Activated CD4-positive, alpha-beta T cell treated with anti-CD3 and anti-CD28 coated beads for 24 hours (primary cell): ENCODE results near the gene KIRREL3.

Experiments used
- DNase-seq, 2 donors: peaks; one replicate each; pipeline ENCODE4 v3.0.0-alpha.2; 2020; ENCODE audit warnings: low read depth in 2 of 2

Gene KIRREL3

GRCh38 chr11:126997196-126997595 lies 3.4 kb downstream of the KIRREL3 start:
- DNase-seq = no peak

DNA sequence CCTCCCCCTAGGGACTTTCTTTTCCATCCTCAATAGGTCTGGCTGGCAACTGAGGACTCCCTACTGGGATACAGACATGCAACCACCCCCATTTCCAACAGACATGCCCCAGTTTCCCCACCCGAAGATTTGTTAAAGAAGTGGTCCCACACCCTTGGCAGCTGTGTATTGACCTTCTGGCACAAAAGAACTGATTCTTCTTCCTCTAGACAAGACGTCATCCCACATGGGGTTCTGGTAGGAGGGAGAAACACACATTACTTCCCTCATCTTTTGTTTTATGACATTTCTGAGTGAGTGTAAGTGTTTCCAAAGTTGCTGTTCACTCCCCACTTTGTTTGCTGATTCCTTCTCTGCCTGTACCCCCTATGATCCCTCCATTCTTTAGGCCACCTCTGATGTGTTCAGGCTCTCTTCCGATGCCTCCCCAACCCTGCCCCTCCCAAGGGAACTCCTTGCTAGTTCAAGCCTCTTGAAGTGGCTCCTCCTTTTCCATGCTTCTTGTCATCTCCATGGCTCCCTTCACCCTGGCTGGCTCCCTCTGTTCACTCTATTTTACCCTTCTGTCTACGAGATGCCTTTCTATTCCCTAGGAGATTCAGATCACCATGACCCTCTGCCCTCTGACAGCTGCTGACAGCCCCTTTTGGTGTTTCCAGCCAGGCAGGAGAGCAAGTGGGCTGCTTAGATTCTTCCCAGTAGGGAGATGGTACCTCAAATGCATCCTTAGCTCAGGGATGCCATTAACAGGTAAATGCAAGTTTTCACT lies 4.3 kb downstream of the KIRREL3 start:
- no peak for DNase-seq

DNA sequence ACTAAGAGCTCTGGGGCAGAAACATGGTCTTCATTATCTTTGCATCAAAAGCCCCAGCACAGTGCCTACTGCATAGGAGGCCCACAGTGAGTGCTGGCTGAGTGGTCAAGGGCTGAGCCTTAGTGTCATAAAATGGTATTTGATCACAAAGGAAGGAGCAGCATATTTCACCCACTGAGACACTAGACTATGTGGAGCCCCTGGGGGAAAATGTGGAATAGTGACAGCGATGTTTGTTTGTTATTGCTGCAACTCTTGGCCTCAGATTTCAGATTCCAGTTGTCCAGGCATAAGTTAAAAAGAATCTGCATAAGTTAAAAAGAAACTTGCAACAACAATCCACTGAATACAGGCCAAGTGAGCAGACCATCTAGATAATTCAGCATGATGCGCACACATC lies 7.0 kb downstream of the KIRREL3 start:
- DNase-seq = no peak

DNA sequence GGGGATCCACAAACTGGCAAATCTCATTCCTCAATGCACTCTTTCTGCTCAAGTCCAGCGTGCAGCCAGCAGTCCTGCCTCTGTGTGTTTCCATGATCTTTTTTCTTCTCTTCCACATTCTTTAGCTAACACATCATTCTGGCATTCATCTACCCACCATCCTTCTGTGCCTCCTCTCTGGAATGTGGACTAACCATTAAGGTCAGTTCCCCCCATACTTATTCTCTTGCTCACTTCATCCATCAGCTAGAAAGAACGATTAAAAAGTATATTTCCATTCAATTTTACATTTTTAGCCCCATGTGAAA lies 7.8 kb downstream of the KIRREL3 start:
- no peak for DNase-seq

- DNase-seq = no peak
Measured at GRCh38 chr11:126992065-126992803, 8.3 kb downstream of the KIRREL3 start.

- DNase-seq = no peak
Measured at GRCh38 chr11:126991596-126991995, 9.0 kb downstream of the KIRREL3 start.

GRCh38 chr11:126990716-126991480 lies 9.7 kb downstream of the KIRREL3 start:
- no peak for DNase-seq

DNA sequence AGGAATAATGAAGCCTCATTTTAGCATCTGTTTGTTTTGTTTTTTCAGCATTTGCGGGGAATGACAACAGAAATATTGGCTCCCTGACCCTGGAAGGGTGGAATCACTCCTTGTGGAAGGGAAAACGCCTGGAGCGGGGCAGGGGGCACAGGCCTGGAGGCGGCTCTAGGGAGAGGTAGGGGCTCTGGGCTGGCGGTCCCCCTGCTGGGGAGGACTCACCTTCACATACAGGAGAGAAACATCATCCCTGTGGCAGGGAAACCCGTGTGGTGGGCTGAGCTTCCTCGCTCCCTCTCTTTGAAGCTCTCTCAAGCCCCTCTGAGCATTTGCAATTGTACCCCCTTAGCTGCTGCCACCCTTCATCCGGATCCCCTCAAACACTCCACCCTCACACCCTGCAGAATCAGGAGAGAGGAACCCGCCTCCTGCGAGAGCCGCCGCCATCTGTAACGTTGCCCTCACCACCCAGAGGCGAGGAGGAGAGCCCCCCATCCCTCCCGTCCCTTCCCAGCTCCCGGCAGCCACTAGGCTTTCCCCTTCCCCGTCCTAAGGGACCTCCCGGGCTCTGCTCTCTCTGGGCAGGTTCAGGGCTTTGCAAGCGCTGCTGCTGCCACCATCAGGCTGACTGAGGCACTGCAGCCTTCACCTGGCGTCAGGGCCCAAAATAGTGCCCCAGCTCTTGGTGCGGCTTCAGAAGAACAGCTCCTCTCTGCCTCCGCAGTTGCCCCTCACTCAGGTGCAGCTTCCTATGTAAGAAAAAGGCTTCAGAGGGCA lies 10.4 kb downstream of the KIRREL3 start:
- DNase-seq = peak; percentile 9 to 39

- DNase-seq = no peak
Measured at GRCh38 chr11:126988655-126989054, 11.9 kb downstream of the KIRREL3 start.

GRCh38 chr11:126981635-126982034 lies 18.9 kb downstream of the KIRREL3 start:
- DNase-seq = no peak

- DNase-seq = no peak
Measured at GRCh38 chr11:126978911-126979310, 21.7 kb downstream of the KIRREL3 start.

DNA sequence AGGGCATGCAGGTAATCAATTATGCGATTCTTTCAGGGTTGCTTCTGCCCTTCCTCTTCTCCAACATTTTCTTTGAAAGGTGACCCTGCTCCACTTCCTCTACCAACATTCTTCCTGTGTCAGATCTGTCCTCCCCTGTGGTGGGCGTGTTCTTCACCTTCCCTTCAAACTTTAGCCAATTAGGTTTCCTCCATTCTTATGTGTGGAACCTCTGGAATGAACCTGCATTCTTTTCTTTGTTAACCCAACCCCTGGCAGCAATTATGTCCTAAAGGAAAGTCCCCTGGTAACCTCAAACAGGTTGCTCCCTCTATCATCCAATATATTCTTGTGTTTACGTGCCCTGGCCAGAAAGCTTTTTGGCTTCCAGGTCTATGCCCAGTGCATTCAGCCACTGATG lies 22.4 kb downstream of the KIRREL3 start:
- DNase-seq = no peak

DNA sequence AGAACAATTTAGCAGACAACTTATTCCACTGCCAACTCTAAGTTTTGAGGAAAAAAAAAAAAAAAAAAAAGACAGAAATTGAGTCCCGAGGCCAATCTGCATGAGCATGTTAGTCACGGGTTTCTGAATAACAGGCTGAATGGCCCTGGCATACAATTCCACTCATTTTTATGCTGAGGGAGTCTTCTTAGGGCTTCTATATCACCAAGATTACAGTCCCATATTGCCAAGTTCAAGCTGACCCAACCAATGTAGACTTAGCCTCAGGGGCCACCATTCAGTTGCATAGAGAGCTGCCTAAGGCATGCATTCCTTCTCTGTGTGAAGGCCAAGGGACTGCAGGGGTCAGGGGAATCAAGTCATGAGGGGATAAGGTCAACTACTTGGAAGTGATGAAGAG lies 27.5 kb downstream of the KIRREL3 start:
- DNase-seq = no peak

- DNase-seq = no peak
Measured at GRCh38 chr11:126971305-126971704, 29.3 kb downstream of the KIRREL3 start.

GRCh38 chr11:126969865-126970479 lies 30.6 kb downstream of the KIRREL3 start:
- DNase-seq = no peak

DNA sequence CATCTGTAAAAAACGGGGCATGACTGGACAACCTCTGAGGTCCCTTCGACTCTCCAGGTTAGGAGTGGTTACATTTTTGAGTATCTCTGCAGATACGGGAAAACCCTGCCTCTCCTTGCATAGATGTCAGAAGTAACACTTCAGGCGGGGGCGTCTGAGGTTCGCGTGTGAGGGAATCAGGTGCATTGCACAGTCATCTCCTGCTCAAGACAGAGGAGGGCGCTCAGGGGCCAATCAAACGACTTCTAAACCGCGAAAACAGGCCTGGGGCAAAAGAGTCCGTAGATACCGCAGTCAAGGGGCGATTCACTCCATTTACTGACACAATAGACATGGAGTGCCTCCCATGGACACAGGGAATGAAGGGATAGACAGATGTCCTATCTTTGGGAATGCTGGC lies 31.7 kb downstream of the KIRREL3 start:
- no peak for DNase-seq

- DNase-seq = no peak
Measured at GRCh38 chr11:126965331-126965730, 35.2 kb downstream of the KIRREL3 start.

- no peak for DNase-seq
Measured at GRCh38 chr11:126963603-126964363, 36.8 kb downstream of the KIRREL3 start.

- no peak for DNase-seq
Measured at GRCh38 chr11:126963115-126963514, 37.5 kb downstream of the KIRREL3 start.

DNA sequence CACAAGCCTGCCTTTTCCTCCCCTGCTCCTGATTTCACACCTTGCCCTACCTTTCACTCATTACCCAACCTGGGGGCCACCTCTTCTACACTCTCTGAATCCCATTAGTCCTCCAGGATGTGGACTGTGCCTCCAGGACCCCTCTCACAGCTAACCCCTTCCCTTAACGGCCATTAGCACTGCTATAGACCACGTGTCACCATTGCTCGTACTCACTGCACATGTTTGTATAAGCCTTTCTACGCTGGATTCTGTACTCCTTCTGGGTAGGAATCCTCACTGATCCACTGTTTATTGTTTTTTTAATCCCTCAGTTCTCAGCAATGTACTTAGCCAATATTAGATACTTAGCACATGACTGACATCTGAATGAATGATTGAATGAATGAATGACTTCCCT lies 40.9 kb downstream of the KIRREL3 start:
- DNase-seq = no peak

- DNase-seq = no peak
Measured at GRCh38 chr11:126956635-126957034, 43.9 kb downstream of the KIRREL3 start.
